Choroid plexus epithelial cell (primary cell): ENCODE measurements around the gene NACC2.

ENCODE experiments used
- DNase-seq: peaks from one replicate; pipeline ENCODE4 v3.0.0-alpha.2; 2010; ENCODE audit warnings: low read depth
- H3K4me3 ChIP-seq: 2 replicates; pipeline ENCODE4 v1.5.1; 2011; ENCODE audit warnings: low read depth, mild to moderate bottlenecking, control low read depth, low read length, moderate library complexity
- TF ChIP-seq, protein P1 (sequence below): conservative IDR thresholded peaks from 2 replicates; pipeline ENCODE4 v1.5.1; 2011; ENCODE audit warnings: low read depth, mild to moderate bottlenecking, control low read depth, inconsistent platforms, low read length, moderate library complexity

Gene NACC2

DNA sequence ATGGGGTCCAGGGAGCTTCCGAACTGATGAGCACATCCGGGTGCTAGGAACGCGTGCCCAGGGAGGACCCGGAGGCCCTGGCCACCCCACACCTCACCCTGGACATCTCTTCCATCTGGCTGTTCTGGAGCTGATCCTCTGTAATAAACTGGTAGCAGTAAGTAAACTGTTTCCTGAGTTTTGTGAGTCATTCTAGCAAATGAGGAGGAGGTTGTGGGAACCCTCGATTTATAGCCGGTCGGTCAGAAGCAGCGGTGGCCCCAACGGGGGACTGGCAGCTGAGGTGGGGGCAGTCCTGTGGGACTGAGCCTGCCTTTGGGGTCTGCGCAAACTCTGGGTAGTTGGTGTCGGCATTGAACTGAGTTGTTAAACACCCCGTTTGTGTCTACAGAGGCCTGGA is 118.6 kb downstream of the NACC2 start:
- no peak for DNase-seq
- no peak overlapping the region for H3K4me3 ChIP-seq
- TF ChIP-seq, protein P1, sequence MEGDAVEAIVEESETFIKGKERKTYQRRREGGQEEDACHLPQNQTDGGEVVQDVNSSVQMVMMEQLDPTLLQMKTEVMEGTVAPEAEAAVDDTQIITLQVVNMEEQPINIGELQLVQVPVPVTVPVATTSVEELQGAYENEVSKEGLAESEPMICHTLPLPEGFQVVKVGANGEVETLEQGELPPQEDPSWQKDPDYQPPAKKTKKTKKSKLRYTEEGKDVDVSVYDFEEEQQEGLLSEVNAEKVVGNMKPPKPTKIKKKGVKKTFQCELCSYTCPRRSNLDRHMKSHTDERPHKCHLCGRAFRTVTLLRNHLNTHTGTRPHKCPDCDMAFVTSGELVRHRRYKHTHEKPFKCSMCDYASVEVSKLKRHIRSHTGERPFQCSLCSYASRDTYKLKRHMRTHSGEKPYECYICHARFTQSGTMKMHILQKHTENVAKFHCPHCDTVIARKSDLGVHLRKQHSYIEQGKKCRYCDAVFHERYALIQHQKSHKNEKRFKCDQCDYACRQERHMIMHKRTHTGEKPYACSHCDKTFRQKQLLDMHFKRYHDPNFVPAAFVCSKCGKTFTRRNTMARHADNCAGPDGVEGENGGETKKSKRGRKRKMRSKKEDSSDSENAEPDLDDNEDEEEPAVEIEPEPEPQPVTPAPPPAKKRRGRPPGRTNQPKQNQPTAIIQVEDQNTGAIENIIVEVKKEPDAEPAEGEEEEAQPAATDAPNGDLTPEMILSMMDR = no peak

- DNase-seq = no peak
- TF ChIP-seq, protein P1 = no peak
- no peak overlapping the region for H3K4me3 ChIP-seq
These were observed 119.3 kb downstream of the NACC2 start for GRCh38 chr9:135975834-135976233.

- TF ChIP-seq, protein P1 = peak; percentile 19
- DNase-seq = no peak
- no peak overlapping the region for H3K4me3 ChIP-seq
These were observed 120.9 kb downstream of the NACC2 start for GRCh38 chr9:135974220-135974573.

DNA sequence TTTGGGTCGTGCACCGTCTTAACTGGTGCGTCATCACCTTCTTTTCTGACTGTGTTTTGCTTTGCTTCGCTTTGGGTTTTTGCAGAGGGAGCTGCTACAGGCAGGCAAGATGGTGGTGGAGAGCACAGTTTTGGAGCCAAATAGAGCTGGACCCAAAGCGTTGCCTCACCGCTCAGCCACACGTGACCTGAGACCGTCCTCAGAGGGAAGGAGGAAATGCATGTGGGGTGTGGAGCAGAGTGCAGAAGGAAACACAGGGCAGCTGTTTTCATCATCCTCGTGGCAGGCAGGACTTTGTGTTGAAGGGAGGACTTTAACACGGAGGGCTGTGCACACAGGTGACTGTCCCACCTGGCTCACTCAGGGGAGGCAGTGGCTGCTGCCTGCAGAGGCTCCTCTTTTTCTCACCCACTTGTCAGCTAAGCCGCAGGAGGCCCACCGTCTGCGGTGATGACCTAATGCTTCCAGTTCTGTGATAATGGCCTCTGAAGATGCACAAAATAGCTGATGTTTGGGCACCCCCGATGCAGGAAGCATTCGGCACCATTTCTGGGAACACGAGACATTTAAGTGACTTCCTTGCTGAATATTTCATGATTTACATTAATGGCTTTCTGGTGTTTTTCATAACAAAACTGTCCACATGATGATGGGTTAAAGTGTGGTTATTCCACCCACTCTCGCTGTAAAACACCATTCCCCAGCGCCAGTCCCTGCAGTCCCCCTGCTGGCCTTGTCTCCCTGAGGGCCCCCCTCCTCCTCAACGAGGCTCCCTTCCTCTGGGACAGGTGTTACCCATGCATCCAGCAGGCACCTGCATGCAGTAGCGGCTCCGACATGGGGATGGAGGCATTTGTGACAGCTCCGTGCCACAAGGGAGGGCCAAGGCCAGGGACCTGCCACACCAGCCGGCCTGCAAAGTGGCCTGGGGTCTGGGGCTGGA is 121.5 kb downstream of the NACC2 start:
- no peak for DNase-seq
- H3K4me3 ChIP-seq = no peak overlapping the region
- TF ChIP-seq, protein P1 = no peak

DNA sequence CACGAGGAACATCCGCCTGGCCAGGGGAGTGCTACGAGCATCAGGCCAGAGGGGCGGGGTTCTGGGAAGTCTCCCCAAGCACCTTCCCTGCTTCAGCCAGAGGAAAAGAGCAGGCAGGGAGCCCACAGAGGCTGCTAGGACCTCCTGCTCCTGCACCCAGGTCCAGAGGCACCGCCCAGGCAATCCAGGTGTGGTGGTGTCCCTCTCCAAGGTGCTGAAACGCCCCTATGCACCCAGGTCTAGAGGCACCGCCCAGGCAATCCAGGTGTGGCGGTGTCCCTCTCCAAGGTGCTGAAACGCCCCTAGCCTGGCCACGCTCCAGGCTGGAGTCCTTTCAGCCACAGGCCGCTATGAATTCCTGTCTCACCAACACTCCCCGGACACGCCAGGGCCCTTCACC is 123.2 kb downstream of the NACC2 start:
- DNase-seq = peak; percentile 18
- TF ChIP-seq, protein P1 = no peak
- no peak overlapping the region for H3K4me3 ChIP-seq

DNA sequence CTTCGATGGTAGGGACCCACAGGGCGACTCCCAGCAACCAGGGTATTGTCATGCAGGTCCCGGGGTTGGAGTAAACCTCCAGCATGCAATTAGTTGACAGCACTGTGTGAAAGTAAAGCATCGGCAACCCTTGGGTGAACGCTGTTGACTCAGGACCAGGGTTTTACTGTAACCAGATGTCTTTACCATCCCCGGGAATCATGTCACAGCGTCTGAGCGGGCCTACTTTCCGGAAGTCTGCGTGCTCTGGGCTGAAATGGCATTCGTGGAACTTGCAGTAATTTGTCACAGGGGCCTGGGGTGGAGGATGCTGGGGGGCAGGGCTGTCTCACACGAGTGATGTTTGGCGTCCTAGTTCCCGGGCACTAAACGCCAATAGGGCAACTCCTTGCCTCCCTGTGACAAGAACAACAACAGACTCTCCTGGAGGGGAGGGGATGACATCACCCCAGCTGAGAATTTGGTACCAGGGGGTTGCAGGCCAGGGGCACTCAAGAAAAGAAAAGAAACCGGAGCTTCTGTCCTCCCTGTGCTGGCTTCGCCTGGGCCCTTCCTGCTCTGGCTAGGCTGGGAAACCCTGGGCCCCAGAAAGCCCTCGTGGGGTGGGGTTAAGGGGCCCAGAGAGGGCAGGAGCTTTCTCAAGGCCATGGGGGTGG is 123.8 kb downstream of the NACC2 start:
- no peak for DNase-seq
- TF ChIP-seq, protein P1 = no peak
- no peak overlapping the region for H3K4me3 ChIP-seq
